Testis (tissue), 2 donors: ENCODE results near the gene PCCB.

Experiments used
- CTCF ChIP-seq, 3 experiments: fragments of 450-650 bp in 2 of 3; fragments of 200-600 bp in 1 of 3; sonication (generic) in 1 of 3; IDR thresholded peaks; one replicate each; pipeline ENCODE4 v1.5.1; 2016 to 2019; ENCODE audit warnings: antibody characterized with exemption in 3 of 3, mild to moderate bottlenecking in 2 of 3, moderate library complexity in 1 of 3
- POLR2A ChIP-seq: fragments of 450-650 bp; IDR thresholded peaks from one replicate; pipeline ENCODE4 v1.6.1; 2017; ENCODE audit warnings: antibody characterized with exemption, mild to moderate bottlenecking, moderate library complexity

GRCh38 chr3:136232413-136232812 lies 17.7 kb upstream of the PCCB start:
- no peak for TF ChIP-seq CTCF (IDR thresholded peaks at IDR 0.05)
- no peak for TF ChIP-seq POLR2A
